Natural killer cell (primary cell): ENCODE results near the gene ANKAR. TPM values are rescaled to one million over a fixed set of nuclear protein-coding genes. Genes with fewer than 3 reads are reported as not detected.
"Not testable (repeated sequence)": the region's sequence is repeated elsewhere in the genome, so short reads cannot be mapped to it uniquely, and the experiment has no call there.

Experiments used
- ATAC-seq, 3 donors: fragments of 150-1000 bp in 2 of 3; fragments of 200-7000 bp in 1 of 3; cut with Tn5 transposase; 1 replicate in 1 of 3; 2 replicates in 2 of 3; pipeline ENCODE4 v1.10.0; 2021; ENCODE audit warnings: mild to moderate bottlenecking in 2 of 3, moderate library complexity in 2 of 3
- DNase-seq, 2 donors: peaks; one replicate each; pipeline versions ENCODE4 v3.0.0 to v3.0.0-alpha.2; 2013 to 2021; ENCODE audit warnings: mixed read lengths in 1 of 2
- H3K27ac ChIP-seq: one replicate; pipeline ENCODE4 v1.5.1; 2013; ENCODE audit warnings: mild to moderate bottlenecking, low read length
- H3K27me3 ChIP-seq: one replicate; pipeline ENCODE4 v1.6.1; 2013; ENCODE audit warnings: low read length; ENCODE audit not compliant: control insufficient read depth, insufficient read depth
- H3K36me3 ChIP-seq: one replicate; pipeline ENCODE4 v1.6.1; 2013; ENCODE audit warnings: low read length; ENCODE audit not compliant: control insufficient read depth, insufficient read depth
- H3K4me1 ChIP-seq: one replicate; pipeline ENCODE4 v1.6.1; 2013; ENCODE audit warnings: low read length; ENCODE audit not compliant: control insufficient read depth, insufficient read depth
- H3K4me3 ChIP-seq: one replicate; pipeline ENCODE4 v1.5.1; 2013; ENCODE audit warnings: low read length
- H3K9me3 ChIP-seq: one replicate; pipeline ENCODE4 v1.6.1; 2013; ENCODE audit warnings: low read length; ENCODE audit not compliant: control insufficient read depth, insufficient read depth
- H3K27ac Mint-ChIP-seq, 2 donors: one replicate each; pipeline ENCODE4 v1.8.0; 2022; ENCODE audit warnings: mild to moderate bottlenecking in 2 of 2, mixed read lengths in 2 of 2, moderate library complexity in 1 of 2
- H3K27me3 Mint-ChIP-seq, 2 donors: one replicate each; pipeline ENCODE4 v1.8.0; 2022; ENCODE audit warnings: low read depth in 2 of 2, mixed read lengths in 2 of 2
- H3K36me3 Mint-ChIP-seq: one replicate; pipeline ENCODE4 v1.8.0; 2022; ENCODE audit warnings: mixed read lengths
- H3K4me1 Mint-ChIP-seq, 2 donors: one replicate each; pipeline ENCODE4 v1.8.0; 2022; ENCODE audit warnings: mixed read lengths in 2 of 2
- H3K4me3 Mint-ChIP-seq: one replicate; pipeline ENCODE4 v1.8.0; 2022; ENCODE audit warnings: mild to moderate bottlenecking, moderate library complexity, mixed read lengths
- H3K9me3 Mint-ChIP-seq, 2 donors: one replicate each; pipeline ENCODE4 v1.8.0; 2022; ENCODE audit warnings: mixed read lengths in 2 of 2
- WGBS: methylation state at CpG from one replicate; pipeline ENCODE4 v1.1.7; 2013; ENCODE audit warnings: missing lambda C conversion rate; ENCODE audit not compliant: insufficient coverage; 5-methylcytosine and 5-hydroxymethylcytosine counted together
- intact Hi-C: fragments of 100-400 bp; cut with micrococcal nuclease; formaldehyde crosslinking; loops from one replicate; pipeline ENCODE4 v1.14.2; 2022
- total RNA-seq, 4 donors: library from RNA; stranded (reverse); fragments of 120-200 nt in 1 of 4; gene quantifications; one replicate each; pipeline versions ENCODE4 v1.2.3 to v1.2.4, GENCODE V29; 2013 to 2022
- TF ChIP-seq, protein P1 (sequence below): fragments of 200-600 bp; IDR thresholded peaks from one replicate; pipeline ENCODE4 v1.8.0; 2022; ENCODE audit warnings: antibody characterized with exemption

The ANKAR gene
- total RNA-seq, 3 donors from 2014 or later (not counting 1 experiment from before 2014, with no cell fraction given): 12.9 to 18.0 (median 17.4) TPM

GRCh38 chr2:189662669-189663226 lies 11.7 kb upstream of the ANKAR start:
- no peaks in the 10 kb centered on the region for H3K27me3 Mint-ChIP-seq
- WGBS: 50% methylated on average over 5 of the region's 5 CpGs
- no peak overlapping the region for H3K4me3 ChIP-seq
- no peak overlapping the region for H3K27ac ChIP-seq
- ATAC-seq (no peak), DNase-seq (peak in 1 of 2 donors; percentile 28)
- H3K4me1 ChIP-seq: peaks cover 30% of the 10 kb centered on the region
- intact Hi-C loops: loop anchor here (10.0 kb wide), 1 partner anchor 862 kb away; no protein-coding TSS in a partner anchor
- TF ChIP-seq, protein P1, sequence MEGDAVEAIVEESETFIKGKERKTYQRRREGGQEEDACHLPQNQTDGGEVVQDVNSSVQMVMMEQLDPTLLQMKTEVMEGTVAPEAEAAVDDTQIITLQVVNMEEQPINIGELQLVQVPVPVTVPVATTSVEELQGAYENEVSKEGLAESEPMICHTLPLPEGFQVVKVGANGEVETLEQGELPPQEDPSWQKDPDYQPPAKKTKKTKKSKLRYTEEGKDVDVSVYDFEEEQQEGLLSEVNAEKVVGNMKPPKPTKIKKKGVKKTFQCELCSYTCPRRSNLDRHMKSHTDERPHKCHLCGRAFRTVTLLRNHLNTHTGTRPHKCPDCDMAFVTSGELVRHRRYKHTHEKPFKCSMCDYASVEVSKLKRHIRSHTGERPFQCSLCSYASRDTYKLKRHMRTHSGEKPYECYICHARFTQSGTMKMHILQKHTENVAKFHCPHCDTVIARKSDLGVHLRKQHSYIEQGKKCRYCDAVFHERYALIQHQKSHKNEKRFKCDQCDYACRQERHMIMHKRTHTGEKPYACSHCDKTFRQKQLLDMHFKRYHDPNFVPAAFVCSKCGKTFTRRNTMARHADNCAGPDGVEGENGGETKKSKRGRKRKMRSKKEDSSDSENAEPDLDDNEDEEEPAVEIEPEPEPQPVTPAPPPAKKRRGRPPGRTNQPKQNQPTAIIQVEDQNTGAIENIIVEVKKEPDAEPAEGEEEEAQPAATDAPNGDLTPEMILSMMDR: no peak
- no peak overlapping the region for H3K27ac Mint-ChIP-seq
- peaks cover 20 to 26% of the 10 kb centered on the region in 2 donors for H3K4me1 Mint-ChIP-seq
- H3K9me3 Mint-ChIP-seq: no peaks in the 10 kb centered on the region
- H3K4me3 Mint-ChIP-seq: peak overlapping the region; percentile 31
- no peaks in the 10 kb centered on the region for H3K27me3 ChIP-seq
- H3K9me3 ChIP-seq: no peaks in the 10 kb centered on the region
- peaks cover 12% of the 10 kb centered on the region for H3K36me3 Mint-ChIP-seq
- H3K36me3 ChIP-seq: peaks cover 20% of the 10 kb centered on the region

GRCh38 chr2:189663319-189663718 lies 11.2 kb upstream of the ANKAR start:
- peaks cover 14 to 21% of the 10 kb centered on the region in 2 donors for H3K4me1 Mint-ChIP-seq
- not testable (repeated sequence) for H3K27ac ChIP-seq, H3K9me3 Mint-ChIP-seq, H3K9me3 ChIP-seq, H3K27me3 Mint-ChIP-seq, DNase-seq, H3K27me3 ChIP-seq, H3K4me3 ChIP-seq, ATAC-seq
- Histone ChIP-seq H3K36me3 (peaks cover 26% of the 10 kb centered on the region), H3K4me1 (peaks cover 24% of the 10 kb centered on the region)
- H3K4me3 Mint-ChIP-seq: peak overlapping the region; percentile 62
- 98% methylated on average over 9 of the region's 12 CpGs for WGBS
- H3K36me3 Mint-ChIP-seq: peaks cover 14% of the 10 kb centered on the region
- intact Hi-C loops: loop anchor here (10.0 kb wide), 1 partner anchor 861 kb away; no protein-coding TSS in a partner anchor
- H3K27ac Mint-ChIP-seq: peak overlapping the region; percentile 49 to 63

GRCh38 chr2:189669913-189670312 lies 4.6 kb upstream of the ANKAR start:
- 96% methylated on average over 5 of the region's 5 CpGs for WGBS
- H3K27ac Mint-ChIP-seq: no peak overlapping the region
- Histone ChIP-seq H3K4me1 (peaks cover 12% of the 10 kb centered on the region), H3K4me3 (no peak overlapping the region), H3K36me3 (peaks cover 54% of the 10 kb centered on the region), H3K9me3 (no peaks in the 10 kb centered on the region), H3K27me3 (no peaks in the 10 kb centered on the region), H3K27ac (no peak overlapping the region)
- H3K36me3 Mint-ChIP-seq: peaks cover 22% of the 10 kb centered on the region
- DNase-seq (no peak), ATAC-seq (no peak)
- H3K4me3 Mint-ChIP-seq: no peak overlapping the region
- no peaks in the 10 kb centered on the region for H3K9me3 Mint-ChIP-seq
- peaks cover 14 to 22% of the 10 kb centered on the region in 2 donors for H3K4me1 Mint-ChIP-seq
- H3K27me3 Mint-ChIP-seq: no peaks in the 10 kb centered on the region
- TF ChIP-seq, protein P1: no peak
- intact Hi-C loops: loop anchor here (10.0 kb wide), 1 partner anchor 855 kb away; no protein-coding TSS in a partner anchor

DNA sequence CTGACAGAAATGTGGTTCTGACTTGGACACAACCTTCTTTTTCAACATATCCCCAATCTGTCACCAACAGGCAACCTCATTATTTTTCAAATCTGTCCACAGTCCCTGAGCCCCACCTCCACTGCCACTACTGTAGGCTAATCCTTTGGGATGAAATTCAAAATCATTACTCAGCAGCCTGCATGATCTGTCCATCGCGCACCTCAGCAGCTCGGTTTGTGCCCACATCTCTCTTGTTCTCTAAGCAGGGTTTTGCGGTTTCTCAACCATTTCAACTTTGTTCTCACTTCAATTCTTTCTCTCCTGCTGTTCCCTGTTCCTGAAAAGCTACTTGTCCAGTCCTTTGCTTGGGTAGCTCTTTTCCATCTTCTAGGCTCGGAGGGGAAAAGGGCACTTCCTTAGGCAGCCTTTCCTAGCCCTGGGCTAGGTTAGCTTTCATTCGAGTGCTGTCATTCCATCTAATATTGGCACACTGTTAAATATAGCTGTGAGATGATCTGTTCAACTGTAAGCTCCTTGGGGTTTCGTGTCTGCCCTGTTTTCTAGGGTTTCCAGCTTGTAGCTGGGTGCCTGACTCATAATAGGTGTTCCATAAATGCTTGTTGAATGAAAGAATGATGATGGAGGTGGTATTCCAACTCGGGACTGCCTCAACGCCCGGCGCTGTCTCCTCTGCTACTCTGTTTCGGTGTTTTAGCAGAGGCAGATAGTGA lies 653 bp upstream of the ANKAR start:
- no peak for DNase-seq
- WGBS: 42% methylated on average over 12 of the region's 12 CpGs

More for the DNA sequence above, 653 bp upstream of the ANKAR start:
- no peaks in the 10 kb centered on the region for H3K27me3 Mint-ChIP-seq
- H3K9me3 Mint-ChIP-seq: peaks cover 2 to 3% of the 10 kb centered on the region in 2 donors
- peaks cover 18% of the 10 kb centered on the region for H3K36me3 Mint-ChIP-seq
- Histone ChIP-seq H3K27me3 (no peaks in the 10 kb centered on the region), H3K4me1 (peaks cover 20% of the 10 kb centered on the region), H3K9me3 (no peaks in the 10 kb centered on the region), H3K4me3 (peak overlapping the region; percentile 49), H3K27ac (peak overlapping the region; percentile 79), H3K36me3 (peaks cover 24% of the 10 kb centered on the region)
- ATAC-seq: no peak
- peak overlapping the region; percentile 92 to 93 for H3K27ac Mint-ChIP-seq
- TF ChIP-seq, protein P1: no peak
- peaks cover 33 to 41% of the 10 kb centered on the region in 2 donors for H3K4me1 Mint-ChIP-seq
- H3K4me3 Mint-ChIP-seq: peak overlapping the region; percentile 89
- intact Hi-C loops: loop anchor here (1.0 kb wide), 2 partner anchors 13 to 24 kb away; partner anchors contain the start of gene ASNSD1
